Ovary (tissue), 3 donors: ENCODE data around the gene ASCC3.

Experiments used
- CTCF ChIP-seq, 3 donors: fragments of 450-650 bp in 2 of 3; fragments of 200-600 bp in 1 of 3; IDR thresholded peaks; one replicate each; pipeline versions ENCODE4 v1.5.1 to v1.8.0; 2016 to 2022; ENCODE audit warnings: antibody characterized with exemption in 3 of 3, mild to moderate bottlenecking in 1 of 3
- POLR2A ChIP-seq: fragments of 450-650 bp; IDR thresholded peaks from one replicate; pipeline ENCODE4 v1.6.1; 2017; ENCODE audit warnings: antibody characterized with exemption, mild to moderate bottlenecking, moderate library complexity
- donor health status: DM: no; HTN: no; CAD: no.

- no peak for TF ChIP-seq CTCF (IDR thresholded peaks at IDR 0.05)
- no peak for TF ChIP-seq POLR2A
Measured at GRCh38 chr6:100838011-100838410, 43.1 kb downstream of the ASCC3 start.
